ENCODE measurements around the gene PLCL2. TPM values are rescaled to one million over a fixed set of nuclear protein-coding genes. Genes with fewer than 3 reads are reported as not detected.

PLCL2 gene
- total RNA-seq, 1 experiment from 2014 or later, result 3.0 TPM

DNA sequence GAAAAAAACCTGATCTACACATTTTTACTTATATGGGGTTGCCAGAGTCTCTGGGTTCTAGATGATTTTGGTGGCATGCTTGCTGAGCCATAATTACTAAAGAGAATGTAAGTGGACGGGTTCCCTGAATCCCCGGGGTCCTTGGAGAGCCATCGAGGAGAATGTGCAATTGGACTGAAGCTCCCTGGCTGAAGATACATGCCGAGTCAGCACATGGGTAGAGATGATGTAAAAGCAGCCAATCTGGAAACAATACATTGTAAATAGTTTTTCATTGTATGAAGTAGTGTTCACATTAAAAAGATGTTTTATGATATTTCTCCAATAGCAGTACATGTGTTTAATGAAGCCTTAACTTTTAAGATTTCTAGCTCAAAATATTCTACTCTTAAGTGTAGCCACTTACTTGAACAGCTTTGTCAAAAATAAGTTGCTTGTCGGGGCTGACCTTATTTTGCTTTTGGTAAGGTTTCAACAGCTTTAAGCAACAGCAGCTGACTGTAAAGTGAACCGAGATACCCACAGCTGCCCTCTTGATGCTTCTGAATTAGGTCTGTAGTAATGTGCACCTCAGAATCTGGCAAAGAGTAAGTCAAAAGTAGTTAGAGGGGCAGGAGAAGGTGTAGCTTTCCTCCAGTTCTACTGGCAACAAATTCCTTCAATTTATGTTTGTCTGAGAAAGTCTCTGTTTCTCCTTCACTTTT, 205.7 kb downstream of the PLCL2 start:
- in situ Hi-C loops (cut with HindIII; ENCODE audit: low pct_unique_long_range_greater_than_20kb, low sequenced_read_pairs) (no loop called here), intact Hi-C loops (cut with micrococcal nuclease; ENCODE audit: unreplicated experiment) (no loop called here)
- ATAC-seq, result no peak
- Histone ChIP-seq H3K36me3 (ENCODE audit: control insufficient read depth, insufficient read depth, low read length) (no peaks in the 10 kb centered on the region), H3K4me1 (ENCODE audit: control insufficient read depth, insufficient read depth, low read length) (no peaks in the 10 kb centered on the region), H3K27ac (ENCODE audit: low read length) (no peak overlapping the region), H3K27me3 (ENCODE audit: control insufficient read depth, insufficient read depth, low read length) (no peaks in the 10 kb centered on the region), H3K4me3 (ENCODE audit: low read depth in 2 of 2, low read length in 2 of 2) (no peak overlapping the region), H3K9me3 (ENCODE audit: control insufficient read depth, insufficient read depth, low read depth, low read length) (no peaks in the 10 kb centered on the region)
- TF ChIP-seq SIN3A (IDR thresholded peaks at IDR 0.05; ENCODE audit: borderline replicate concordance, insufficient read depth, low read depth, low read length) (no peak), POLR2AphosphoS5 (IDR thresholded peaks at IDR 0.05; ENCODE audit: low read depth, low read length) (no peak), TCF7L2 (IDR thresholded peaks at IDR 0.05; ENCODE audit: low read depth, low read length) (no peak)
- TF ChIP-seq, protein P1, sequence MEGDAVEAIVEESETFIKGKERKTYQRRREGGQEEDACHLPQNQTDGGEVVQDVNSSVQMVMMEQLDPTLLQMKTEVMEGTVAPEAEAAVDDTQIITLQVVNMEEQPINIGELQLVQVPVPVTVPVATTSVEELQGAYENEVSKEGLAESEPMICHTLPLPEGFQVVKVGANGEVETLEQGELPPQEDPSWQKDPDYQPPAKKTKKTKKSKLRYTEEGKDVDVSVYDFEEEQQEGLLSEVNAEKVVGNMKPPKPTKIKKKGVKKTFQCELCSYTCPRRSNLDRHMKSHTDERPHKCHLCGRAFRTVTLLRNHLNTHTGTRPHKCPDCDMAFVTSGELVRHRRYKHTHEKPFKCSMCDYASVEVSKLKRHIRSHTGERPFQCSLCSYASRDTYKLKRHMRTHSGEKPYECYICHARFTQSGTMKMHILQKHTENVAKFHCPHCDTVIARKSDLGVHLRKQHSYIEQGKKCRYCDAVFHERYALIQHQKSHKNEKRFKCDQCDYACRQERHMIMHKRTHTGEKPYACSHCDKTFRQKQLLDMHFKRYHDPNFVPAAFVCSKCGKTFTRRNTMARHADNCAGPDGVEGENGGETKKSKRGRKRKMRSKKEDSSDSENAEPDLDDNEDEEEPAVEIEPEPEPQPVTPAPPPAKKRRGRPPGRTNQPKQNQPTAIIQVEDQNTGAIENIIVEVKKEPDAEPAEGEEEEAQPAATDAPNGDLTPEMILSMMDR (IDR thresholded peaks at IDR 0.05), result no peak
- TF ChIP-seq, protein P2, sequence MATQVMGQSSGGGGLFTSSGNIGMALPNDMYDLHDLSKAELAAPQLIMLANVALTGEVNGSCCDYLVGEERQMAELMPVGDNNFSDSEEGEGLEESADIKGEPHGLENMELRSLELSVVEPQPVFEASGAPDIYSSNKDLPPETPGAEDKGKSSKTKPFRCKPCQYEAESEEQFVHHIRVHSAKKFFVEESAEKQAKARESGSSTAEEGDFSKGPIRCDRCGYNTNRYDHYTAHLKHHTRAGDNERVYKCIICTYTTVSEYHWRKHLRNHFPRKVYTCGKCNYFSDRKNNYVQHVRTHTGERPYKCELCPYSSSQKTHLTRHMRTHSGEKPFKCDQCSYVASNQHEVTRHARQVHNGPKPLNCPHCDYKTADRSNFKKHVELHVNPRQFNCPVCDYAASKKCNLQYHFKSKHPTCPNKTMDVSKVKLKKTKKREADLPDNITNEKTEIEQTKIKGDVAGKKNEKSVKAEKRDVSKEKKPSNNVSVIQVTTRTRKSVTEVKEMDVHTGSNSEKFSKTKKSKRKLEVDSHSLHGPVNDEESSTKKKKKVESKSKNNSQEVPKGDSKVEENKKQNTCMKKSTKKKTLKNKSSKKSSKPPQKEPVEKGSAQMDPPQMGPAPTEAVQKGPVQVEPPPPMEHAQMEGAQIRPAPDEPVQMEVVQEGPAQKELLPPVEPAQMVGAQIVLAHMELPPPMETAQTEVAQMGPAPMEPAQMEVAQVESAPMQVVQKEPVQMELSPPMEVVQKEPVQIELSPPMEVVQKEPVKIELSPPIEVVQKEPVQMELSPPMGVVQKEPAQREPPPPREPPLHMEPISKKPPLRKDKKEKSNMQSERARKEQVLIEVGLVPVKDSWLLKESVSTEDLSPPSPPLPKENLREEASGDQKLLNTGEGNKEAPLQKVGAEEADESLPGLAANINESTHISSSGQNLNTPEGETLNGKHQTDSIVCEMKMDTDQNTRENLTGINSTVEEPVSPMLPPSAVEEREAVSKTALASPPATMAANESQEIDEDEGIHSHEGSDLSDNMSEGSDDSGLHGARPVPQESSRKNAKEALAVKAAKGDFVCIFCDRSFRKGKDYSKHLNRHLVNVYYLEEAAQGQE (IDR thresholded peaks at IDR 0.05; ENCODE audit: insufficient read depth in 1 of 2, low read depth in 2 of 2, low read length in 1 of 2), result no peak
- CTCF ChIA-PET, result no interaction called here
- BruUV-seq (replicated peaks), result no TSS peak
- POLR2A ChIA-PET, result no interaction called here
- no peak for DNase-seq (ENCODE audit: low read depth, low spot score)

DNA sequence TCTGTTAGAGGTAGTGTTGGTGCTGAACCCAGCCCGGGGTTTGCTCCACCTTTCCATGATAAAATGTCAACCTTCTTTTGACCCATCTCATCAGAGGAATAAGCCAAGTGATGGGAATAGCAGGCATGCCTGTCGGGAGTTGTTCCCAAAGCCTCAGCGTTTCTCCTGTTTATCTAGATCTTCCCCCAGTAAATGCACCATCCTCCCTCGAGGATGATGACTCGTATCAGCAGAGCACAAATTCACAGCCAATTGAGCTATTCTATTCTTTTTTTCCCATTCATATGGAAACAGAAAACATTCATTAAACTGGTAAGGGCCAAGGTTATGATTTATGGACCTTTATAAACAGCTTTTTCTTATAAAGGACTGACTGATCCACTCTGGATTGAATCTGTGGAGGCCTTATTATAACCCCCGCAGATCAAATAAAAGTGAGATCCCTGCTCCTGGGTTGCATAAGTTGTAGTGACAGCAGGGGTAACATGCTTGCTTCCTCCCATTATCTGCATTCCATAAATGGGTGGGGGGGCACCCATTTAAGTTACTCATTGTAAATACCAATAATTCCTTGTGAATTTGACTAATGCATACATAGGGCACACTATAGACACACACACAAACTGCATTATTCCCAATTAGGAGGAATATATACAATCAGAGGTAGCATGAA, 207.3 kb downstream of the PLCL2 start:
- POLR2A ChIA-PET, result no interaction called here
- intact Hi-C loops (cut with micrococcal nuclease; ENCODE audit: unreplicated experiment), result no loop called here

More for the DNA sequence above, 207.3 kb downstream of the PLCL2 start:
- Histone ChIP-seq H3K4me3 (ENCODE audit: low read depth in 2 of 2, low read length in 2 of 2) (no peak overlapping the region), H3K27ac (ENCODE audit: low read length) (no peak overlapping the region), H3K4me1 (ENCODE audit: control insufficient read depth, insufficient read depth, low read length) (no peaks in the 10 kb centered on the region), H3K9me3 (ENCODE audit: control insufficient read depth, insufficient read depth, low read depth, low read length) (no peaks in the 10 kb centered on the region), H3K27me3 (ENCODE audit: control insufficient read depth, insufficient read depth, low read length) (no peaks in the 10 kb centered on the region), H3K36me3 (ENCODE audit: control insufficient read depth, insufficient read depth, low read length) (no peaks in the 10 kb centered on the region)
- CTCF ChIA-PET, result no interaction called here
- TF ChIP-seq TCF7L2 (IDR thresholded peaks at IDR 0.05; ENCODE audit: low read depth, low read length) (no peak), POLR2AphosphoS5 (IDR thresholded peaks at IDR 0.05; ENCODE audit: low read depth, low read length) (no peak), SIN3A (IDR thresholded peaks at IDR 0.05; ENCODE audit: borderline replicate concordance, insufficient read depth, low read depth, low read length) (no peak)
- TF ChIP-seq, protein P2 (IDR thresholded peaks at IDR 0.05; ENCODE audit: insufficient read depth in 1 of 2, low read depth in 2 of 2, low read length in 1 of 2), result no peak
- TF ChIP-seq, protein P1 (IDR thresholded peaks at IDR 0.05), result no peak
- BruUV-seq (replicated peaks), result no TSS peak
- ATAC-seq (no peak), DNase-seq (ENCODE audit: low read depth, low spot score) (no peak)
- in situ Hi-C loops (cut with HindIII; ENCODE audit: low pct_unique_long_range_greater_than_20kb, low sequenced_read_pairs), result no loop called here

Measured in Panc1 (cell line).